ENCODE data around the gene POU6F2.

POU6F2 gene

DNA sequence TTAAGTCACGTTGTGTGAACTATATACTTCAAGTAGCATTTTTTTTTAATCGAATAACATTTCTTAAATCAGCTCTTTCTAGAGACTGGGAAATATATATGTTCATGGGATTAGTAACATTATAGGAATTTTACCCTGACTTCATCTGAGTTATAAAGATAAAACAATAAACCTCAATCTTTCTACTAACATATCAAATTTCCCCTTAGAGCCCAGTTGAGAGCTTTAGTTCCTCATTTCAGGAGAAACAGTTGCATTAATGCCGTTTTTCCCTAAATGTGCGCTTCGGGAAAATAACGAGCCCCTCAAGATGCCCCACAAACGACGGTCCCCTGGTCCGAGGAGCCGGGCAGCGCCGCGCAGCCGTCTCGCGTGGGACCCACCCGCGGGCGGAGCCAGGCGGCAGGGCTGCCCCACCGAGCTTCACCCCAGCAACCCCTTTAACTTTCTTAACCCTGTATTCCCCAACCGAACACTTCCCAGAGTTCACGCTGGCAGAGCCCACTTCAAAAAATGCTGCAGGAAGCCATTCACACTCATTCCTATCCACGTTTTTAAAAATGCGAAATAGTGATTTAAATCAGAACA is 436.0 kb downstream of the POU6F2 start:
- Histone ChIP-seq H3K36me3 (ENCODE audit: low read depth) (no peaks in the 10 kb centered on the region), H3K9me3 (ENCODE audit: severe bottlenecking) (no peaks in the 10 kb centered on the region), H3K27ac (ENCODE audit: poor library complexity, severe bottlenecking) (no peak overlapping the region), H3K4me3 (ENCODE audit: severe bottlenecking) (peak overlapping the region; percentile 27), H3K4me1 (ENCODE audit: insufficient read depth, poor library complexity, severe bottlenecking) (no peaks in the 10 kb centered on the region), H3K27me3 (ENCODE audit: insufficient read depth, poor library complexity, severe bottlenecking) (peaks cover 8% of the 10 kb centered on the region)
- no peak for DNase-seq (ENCODE audit: low spot score)
- ATAC-seq (ENCODE audit: low read depth), result peak; percentile 19; the same call in 1 of the 3 replicates
- TF ChIP-seq, protein P1, sequence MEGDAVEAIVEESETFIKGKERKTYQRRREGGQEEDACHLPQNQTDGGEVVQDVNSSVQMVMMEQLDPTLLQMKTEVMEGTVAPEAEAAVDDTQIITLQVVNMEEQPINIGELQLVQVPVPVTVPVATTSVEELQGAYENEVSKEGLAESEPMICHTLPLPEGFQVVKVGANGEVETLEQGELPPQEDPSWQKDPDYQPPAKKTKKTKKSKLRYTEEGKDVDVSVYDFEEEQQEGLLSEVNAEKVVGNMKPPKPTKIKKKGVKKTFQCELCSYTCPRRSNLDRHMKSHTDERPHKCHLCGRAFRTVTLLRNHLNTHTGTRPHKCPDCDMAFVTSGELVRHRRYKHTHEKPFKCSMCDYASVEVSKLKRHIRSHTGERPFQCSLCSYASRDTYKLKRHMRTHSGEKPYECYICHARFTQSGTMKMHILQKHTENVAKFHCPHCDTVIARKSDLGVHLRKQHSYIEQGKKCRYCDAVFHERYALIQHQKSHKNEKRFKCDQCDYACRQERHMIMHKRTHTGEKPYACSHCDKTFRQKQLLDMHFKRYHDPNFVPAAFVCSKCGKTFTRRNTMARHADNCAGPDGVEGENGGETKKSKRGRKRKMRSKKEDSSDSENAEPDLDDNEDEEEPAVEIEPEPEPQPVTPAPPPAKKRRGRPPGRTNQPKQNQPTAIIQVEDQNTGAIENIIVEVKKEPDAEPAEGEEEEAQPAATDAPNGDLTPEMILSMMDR (IDR thresholded peaks at IDR 0.05; ENCODE audit: poor library complexity, severe bottlenecking), result no peak

DNA sequence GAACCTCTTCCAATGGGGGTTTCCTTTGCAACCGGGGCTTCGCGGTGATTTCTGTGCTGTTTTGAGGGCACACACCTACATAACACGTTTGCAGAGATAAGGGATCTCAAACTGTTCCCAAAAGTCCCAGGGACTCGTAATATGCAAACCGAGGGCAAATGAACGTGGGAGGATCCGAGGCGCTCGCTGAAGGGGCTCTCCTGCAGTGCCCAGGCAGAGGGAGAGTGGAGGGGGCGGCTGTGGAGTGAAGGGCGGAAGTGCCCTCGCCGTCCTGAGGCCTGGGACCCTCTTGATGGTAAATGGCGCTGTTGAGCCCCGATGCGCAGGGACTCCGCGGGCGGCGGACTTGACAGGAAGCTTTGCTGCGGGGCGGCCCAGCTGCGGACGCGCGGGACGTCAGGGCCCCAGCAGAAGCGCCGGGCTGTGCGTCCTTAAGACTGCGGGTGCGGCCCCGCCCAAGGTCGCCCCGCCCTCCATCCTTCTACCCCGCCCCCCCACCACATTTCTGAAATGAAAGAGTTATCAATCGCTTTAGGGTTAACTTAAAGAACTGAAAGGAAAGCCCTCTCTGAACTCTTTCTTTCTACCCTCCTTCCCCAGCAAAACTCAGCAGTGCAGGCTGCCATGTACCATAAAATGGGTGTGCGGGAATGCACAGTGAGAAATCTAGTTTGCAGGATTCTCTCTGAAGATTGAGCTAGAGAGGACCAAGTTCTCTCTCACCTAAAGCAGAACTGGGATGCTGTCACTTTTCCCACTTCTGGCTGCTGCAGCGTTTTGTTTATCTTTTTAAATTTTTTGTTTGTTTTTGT is 436.7 kb downstream of the POU6F2 start:
- Histone ChIP-seq H3K27me3 (ENCODE audit: insufficient read depth, poor library complexity, severe bottlenecking) (peaks cover 8% of the 10 kb centered on the region), H3K4me3 (ENCODE audit: severe bottlenecking) (peak overlapping the region; percentile 27), H3K4me1 (ENCODE audit: insufficient read depth, poor library complexity, severe bottlenecking) (no peaks in the 10 kb centered on the region), H3K36me3 (ENCODE audit: low read depth) (no peaks in the 10 kb centered on the region), H3K9me3 (ENCODE audit: severe bottlenecking) (no peaks in the 10 kb centered on the region), H3K27ac (ENCODE audit: poor library complexity, severe bottlenecking) (no peak overlapping the region)
- DNase-seq (ENCODE audit: low spot score), result peak; percentile 58
- TF ChIP-seq, protein P1 (IDR thresholded peaks at IDR 0.05; ENCODE audit: poor library complexity, severe bottlenecking), result no peak
- peak; percentile 78 for ATAC-seq (ENCODE audit: low read depth)

DNA sequence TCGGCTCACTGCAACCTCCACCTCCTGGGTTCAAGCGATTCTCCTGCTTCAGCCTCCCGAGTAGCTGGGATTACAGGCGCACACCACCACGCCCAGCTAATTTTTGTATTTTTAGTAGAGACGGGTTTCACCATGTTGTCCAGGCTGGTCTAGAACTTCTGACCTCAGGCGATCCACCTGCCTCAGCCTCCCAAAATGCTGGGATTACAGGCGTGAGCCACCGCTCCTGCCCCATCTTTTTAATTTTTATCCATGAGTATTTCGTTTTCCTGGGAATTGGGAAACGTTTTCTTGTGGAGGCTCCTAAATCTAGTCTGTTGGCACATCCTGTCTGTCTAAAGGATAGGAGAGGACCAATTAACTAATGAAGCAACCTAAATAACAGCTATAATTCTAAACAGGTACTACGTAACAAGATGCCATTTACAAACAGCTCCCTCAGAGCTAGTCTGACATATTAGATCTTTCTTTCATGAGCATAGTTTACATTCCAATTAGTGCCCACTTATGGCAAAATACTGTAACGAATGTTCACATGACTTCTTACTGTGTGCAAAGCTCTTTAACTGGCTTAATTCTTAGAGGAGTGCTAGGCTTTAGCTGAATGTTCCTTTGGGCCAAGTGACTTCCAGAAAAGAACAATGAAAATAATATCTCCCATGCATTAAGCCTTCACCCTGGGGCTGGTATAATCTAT is 437.5 kb downstream of the POU6F2 start:
- H3K27me3 ChIP-seq (ENCODE audit: insufficient read depth, poor library complexity, severe bottlenecking), result peaks cover 8% of the 10 kb centered on the region

DNA sequence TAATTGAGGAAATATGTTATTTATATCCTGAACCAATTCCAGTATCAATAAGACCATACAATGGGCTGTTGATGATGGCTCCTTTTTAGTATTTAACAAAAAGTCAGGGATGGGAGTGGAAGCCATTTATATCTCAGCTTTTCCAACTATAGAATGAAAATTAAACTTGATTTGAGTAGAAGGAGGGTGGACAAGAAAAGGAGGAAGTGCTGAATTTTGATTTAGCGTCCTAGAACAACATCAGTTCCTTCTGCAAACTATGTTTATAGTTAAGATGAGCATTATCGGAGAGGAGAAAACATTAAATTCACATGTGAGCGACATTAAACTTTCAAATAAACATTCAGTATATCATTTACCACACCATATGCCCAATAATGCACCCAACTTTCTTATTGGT is 439.2 kb downstream of the POU6F2 start:
- ATAC-seq (ENCODE audit: low read depth) (no peak), DNase-seq (ENCODE audit: low spot score) (no peak)
- no peak overlapping the region for H3K27ac ChIP-seq (ENCODE audit: poor library complexity, severe bottlenecking)
- TF ChIP-seq, protein P1 (IDR thresholded peaks at IDR 0.05; ENCODE audit: poor library complexity, severe bottlenecking), result no peak
- H3K9me3 ChIP-seq (ENCODE audit: severe bottlenecking), result no peaks in the 10 kb centered on the region
- no peaks in the 10 kb centered on the region for H3K36me3 ChIP-seq (ENCODE audit: low read depth)
- no peak overlapping the region for H3K4me3 ChIP-seq (ENCODE audit: severe bottlenecking)
- H3K4me1 ChIP-seq (ENCODE audit: insufficient read depth, poor library complexity, severe bottlenecking), result no peaks in the 10 kb centered on the region
- H3K27me3 ChIP-seq (ENCODE audit: insufficient read depth, poor library complexity, severe bottlenecking), result peaks cover 14% of the 10 kb centered on the region

More for the DNA sequence above, 437.5 kb downstream of the POU6F2 start:
- Histone ChIP-seq H3K27ac (ENCODE audit: poor library complexity, severe bottlenecking) (no peak overlapping the region), H3K36me3 (ENCODE audit: low read depth) (no peaks in the 10 kb centered on the region), H3K4me1 (ENCODE audit: insufficient read depth, poor library complexity, severe bottlenecking) (no peaks in the 10 kb centered on the region), H3K4me3 (ENCODE audit: severe bottlenecking) (no peak overlapping the region), H3K9me3 (ENCODE audit: severe bottlenecking) (no peaks in the 10 kb centered on the region)
- TF ChIP-seq, protein P1 (IDR thresholded peaks at IDR 0.05; ENCODE audit: poor library complexity, severe bottlenecking), result no peak
- no peak for ATAC-seq (ENCODE audit: low read depth)
- no peak for DNase-seq (ENCODE audit: low spot score)

Measured in RWPE2 (cell line).